Airway epithelial cell (primary cell): ENCODE measurements around the gene IRF9. TPM values are rescaled to one million over a fixed set of nuclear protein-coding genes. Genes with fewer than 3 reads are reported as not detected.

Experiments used
- total RNA-seq: library from RNA; depleted of rRNA; stranded (reverse); fragments of >200 nt; gene quantifications from 2 replicates; pipeline ENCODE4 v1.2.3, GENCODE V29; 2015

The IRF9 gene
- total RNA-seq, 1 donor from 2014 or later: 10.6 TPM

Other genes starting within 250 kb of the IRF9 start
- gene DHRS4, start 207.5 kb upstream of the IRF9 start, total RNA-seq: 42.4 and 56.8 TPM in 2 replicates
- 10.0 and 14.7 TPM in 2 replicates for gene DHRS4L2, start 172.3 kb upstream of the IRF9 start, total RNA-seq
- gene CARMIL3, start 109.3 kb upstream of the IRF9 start, total RNA-seq: 0.07 TPM in 1 of 2 replicates, not detected in the other
- not detected in 2 replicates for gene CPNE6, start 89.7 kb upstream of the IRF9 start, total RNA-seq
- gene PCK2, start 67.0 kb upstream of the IRF9 start, total RNA-seq: 15.0 and 15.2 TPM in 2 replicates
- gene DCAF11, start 46.5 kb upstream of the IRF9 start, total RNA-seq: 37.3 and 48.1 TPM in 2 replicates
- 0.23 and 1.5 TPM in 2 replicates for gene NRL, start 46.3 kb upstream of the IRF9 start, total RNA-seq
- not detected in 2 replicates for gene FITM1, start 30.6 kb upstream of the IRF9 start, total RNA-seq
- gene PSME1, start 25.1 kb upstream of the IRF9 start, total RNA-seq: 143 and 167 TPM in 2 replicates
- 19.5 and 25.0 TPM in 2 replicates for gene EMC9, start 19.7 kb upstream of the IRF9 start, total RNA-seq
- 54.1 and 80.0 TPM in 2 replicates for gene PSME2, start 14.7 kb upstream of the IRF9 start, total RNA-seq
- gene RNF31, start 13.8 kb upstream of the IRF9 start, total RNA-seq: 37.5 and 96.2 TPM in 2 replicates
- 20.7 and 24.2 TPM in 2 replicates for gene REC8, start 10.8 kb downstream of the IRF9 start, total RNA-seq
- 69.6 and 70.8 TPM in 2 replicates for gene IPO4, start 27.6 kb downstream of the IRF9 start, total RNA-seq
- 46.4 and 51.1 TPM in 2 replicates for gene TM9SF1, start 34.2 kb downstream of the IRF9 start, total RNA-seq
- gene TSSK4, start 44.4 kb downstream of the IRF9 start, total RNA-seq: not detected in 2 replicates
- gene CHMP4A, start 52.2 kb downstream of the IRF9 start, total RNA-seq: 60.7 and 77.1 TPM in 2 replicates
- gene MDP1, start 54.8 kb downstream of the IRF9 start, total RNA-seq: 11.5 and 12.0 TPM in 2 replicates
- gene NEDD8, start 71.1 kb downstream of the IRF9 start, total RNA-seq: 243 and 248 TPM in 2 replicates
- 30.3 and 45.9 TPM in 2 replicates for gene GMPR2, start 71.7 kb downstream of the IRF9 start, total RNA-seq
- 52.2 and 64.4 TPM in 2 replicates for gene TINF2, start 81.4 kb downstream of the IRF9 start, total RNA-seq
- gene TGM1, start 101.9 kb downstream of the IRF9 start, total RNA-seq: 229 and 247 TPM in 2 replicates
- 58.5 and 80.3 TPM in 2 replicates for gene RABGGTA, start 110.3 kb downstream of the IRF9 start, total RNA-seq
- 82.6 and 85.4 TPM in 2 replicates for gene DHRS1, start 138.5 kb downstream of the IRF9 start, total RNA-seq
- 20.7 and 32.6 TPM in 2 replicates for gene NOP9, start 138.6 kb downstream of the IRF9 start, total RNA-seq
- gene CIDEB, start 146.7 kb downstream of the IRF9 start, total RNA-seq: 2.2 and 2.7 TPM in 2 replicates
- 55.2 and 59.3 TPM in 2 replicates for gene LTB4R2, start 148.9 kb downstream of the IRF9 start, total RNA-seq
- gene LTB4R, start 150.2 kb downstream of the IRF9 start, total RNA-seq: 7.7 and 16.1 TPM in 2 replicates
- 0.85 and 1.6 TPM in 2 replicates for gene ADCY4, start 173.8 kb downstream of the IRF9 start, total RNA-seq
- 5.4 and 6.0 TPM in 2 replicates for gene RIPK3, start 178.7 kb downstream of the IRF9 start, total RNA-seq
- gene NFATC4, start 206.9 kb downstream of the IRF9 start, total RNA-seq: 24.3 and 29.6 TPM in 2 replicates
- 16.4 and 21.9 TPM in 2 replicates for gene NYNRIN, start 237.7 kb downstream of the IRF9 start, total RNA-seq